ENCODE results near the gene CD209.

DNA sequence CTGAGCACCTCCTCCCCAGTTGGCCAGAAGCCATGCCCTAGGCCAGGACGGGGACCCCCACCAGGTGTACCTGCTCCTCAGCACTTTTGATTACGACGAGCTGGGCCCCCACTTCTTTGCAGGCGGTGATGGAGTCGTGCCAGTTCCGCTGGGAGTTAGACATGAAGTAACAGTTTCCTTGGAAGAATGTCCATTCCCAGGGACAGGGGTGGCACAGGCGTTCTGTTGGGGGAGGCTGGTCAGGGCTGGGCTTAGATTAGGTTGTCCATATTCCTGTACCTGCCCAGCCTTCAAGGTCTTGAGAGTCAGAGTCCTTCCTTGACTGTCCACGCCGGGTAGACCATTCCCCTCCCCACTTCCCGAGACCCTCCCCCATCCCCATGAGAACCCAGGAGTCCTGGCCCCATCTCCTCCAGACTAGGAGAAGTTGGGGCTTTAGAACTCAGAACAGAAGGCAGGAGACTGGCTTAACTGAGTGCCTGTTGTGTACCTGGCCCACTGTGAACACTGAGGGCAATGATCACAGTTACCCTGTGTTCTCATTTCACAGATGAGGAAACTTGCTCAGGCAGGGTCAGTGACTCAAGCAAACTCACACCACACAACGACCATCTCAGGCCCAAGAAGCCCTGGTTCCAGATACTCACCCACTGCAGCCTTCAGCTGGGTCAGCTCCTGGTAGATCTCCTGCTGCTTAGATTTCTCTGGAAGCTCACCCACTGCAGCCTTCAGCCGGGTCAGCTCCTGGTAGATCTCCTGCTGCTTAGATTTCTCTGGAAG lies 2.3 kb downstream of the CD209 start:
- TF ChIP-seq EZH2 (IDR thresholded peaks at IDR 0.05; ENCODE audit: borderline replicate concordance, insufficient read depth, low read length, poor library complexity, severe bottlenecking) = no peak
- TF ChIP-seq, protein P1, sequence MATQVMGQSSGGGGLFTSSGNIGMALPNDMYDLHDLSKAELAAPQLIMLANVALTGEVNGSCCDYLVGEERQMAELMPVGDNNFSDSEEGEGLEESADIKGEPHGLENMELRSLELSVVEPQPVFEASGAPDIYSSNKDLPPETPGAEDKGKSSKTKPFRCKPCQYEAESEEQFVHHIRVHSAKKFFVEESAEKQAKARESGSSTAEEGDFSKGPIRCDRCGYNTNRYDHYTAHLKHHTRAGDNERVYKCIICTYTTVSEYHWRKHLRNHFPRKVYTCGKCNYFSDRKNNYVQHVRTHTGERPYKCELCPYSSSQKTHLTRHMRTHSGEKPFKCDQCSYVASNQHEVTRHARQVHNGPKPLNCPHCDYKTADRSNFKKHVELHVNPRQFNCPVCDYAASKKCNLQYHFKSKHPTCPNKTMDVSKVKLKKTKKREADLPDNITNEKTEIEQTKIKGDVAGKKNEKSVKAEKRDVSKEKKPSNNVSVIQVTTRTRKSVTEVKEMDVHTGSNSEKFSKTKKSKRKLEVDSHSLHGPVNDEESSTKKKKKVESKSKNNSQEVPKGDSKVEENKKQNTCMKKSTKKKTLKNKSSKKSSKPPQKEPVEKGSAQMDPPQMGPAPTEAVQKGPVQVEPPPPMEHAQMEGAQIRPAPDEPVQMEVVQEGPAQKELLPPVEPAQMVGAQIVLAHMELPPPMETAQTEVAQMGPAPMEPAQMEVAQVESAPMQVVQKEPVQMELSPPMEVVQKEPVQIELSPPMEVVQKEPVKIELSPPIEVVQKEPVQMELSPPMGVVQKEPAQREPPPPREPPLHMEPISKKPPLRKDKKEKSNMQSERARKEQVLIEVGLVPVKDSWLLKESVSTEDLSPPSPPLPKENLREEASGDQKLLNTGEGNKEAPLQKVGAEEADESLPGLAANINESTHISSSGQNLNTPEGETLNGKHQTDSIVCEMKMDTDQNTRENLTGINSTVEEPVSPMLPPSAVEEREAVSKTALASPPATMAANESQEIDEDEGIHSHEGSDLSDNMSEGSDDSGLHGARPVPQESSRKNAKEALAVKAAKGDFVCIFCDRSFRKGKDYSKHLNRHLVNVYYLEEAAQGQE (IDR thresholded peaks at IDR 0.05; ENCODE audit: borderline replicate concordance) = no peak
- TF ChIP-seq RAD21 (conservative IDR thresholded peaks at IDR 0.05) = no peak
- no peak for TF ChIP-seq POLR2AphosphoS5 (IDR thresholded peaks at IDR 0.05)
- TF ChIP-seq, protein P2, sequence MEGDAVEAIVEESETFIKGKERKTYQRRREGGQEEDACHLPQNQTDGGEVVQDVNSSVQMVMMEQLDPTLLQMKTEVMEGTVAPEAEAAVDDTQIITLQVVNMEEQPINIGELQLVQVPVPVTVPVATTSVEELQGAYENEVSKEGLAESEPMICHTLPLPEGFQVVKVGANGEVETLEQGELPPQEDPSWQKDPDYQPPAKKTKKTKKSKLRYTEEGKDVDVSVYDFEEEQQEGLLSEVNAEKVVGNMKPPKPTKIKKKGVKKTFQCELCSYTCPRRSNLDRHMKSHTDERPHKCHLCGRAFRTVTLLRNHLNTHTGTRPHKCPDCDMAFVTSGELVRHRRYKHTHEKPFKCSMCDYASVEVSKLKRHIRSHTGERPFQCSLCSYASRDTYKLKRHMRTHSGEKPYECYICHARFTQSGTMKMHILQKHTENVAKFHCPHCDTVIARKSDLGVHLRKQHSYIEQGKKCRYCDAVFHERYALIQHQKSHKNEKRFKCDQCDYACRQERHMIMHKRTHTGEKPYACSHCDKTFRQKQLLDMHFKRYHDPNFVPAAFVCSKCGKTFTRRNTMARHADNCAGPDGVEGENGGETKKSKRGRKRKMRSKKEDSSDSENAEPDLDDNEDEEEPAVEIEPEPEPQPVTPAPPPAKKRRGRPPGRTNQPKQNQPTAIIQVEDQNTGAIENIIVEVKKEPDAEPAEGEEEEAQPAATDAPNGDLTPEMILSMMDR (IDR thresholded peaks at IDR 0.05; ENCODE audit: poor library complexity, severe bottlenecking) = no peak
- no peak for TF ChIP-seq EP300 (conservative IDR thresholded peaks at IDR 0.05; ENCODE audit: poor library complexity, severe bottlenecking)
- no peak for TF ChIP-seq TAF1 (IDR thresholded peaks at IDR 0.05; ENCODE audit: low read depth)
- TF ChIP-seq MXI1 (conservative IDR thresholded peaks at IDR 0.05; ENCODE audit: poor library complexity, severe bottlenecking) = no peak
